Calu3 (cell line): ENCODE measurements around the gene PRXL2A. TPM values are rescaled to one million over a fixed set of nuclear protein-coding genes. Genes with fewer than 3 reads are reported as not detected.

ENCODE experiments used
- BruUV-seq: library from RNA; stranded (reverse); fragments of 400-500 nt; replicated peaks from 2 replicates; lab custom pipeline; 2021; lab: Mats Ljungman, UMichigan
- CTCF ChIA-PET: fragments of 300-600 bp; sonication (Branson Sonifier 250); formaldehyde crosslinking; loops from one replicate; lab custom pipeline; 2022; ENCODE audit warnings: antibody characterized with exemption; lab: Charles Lee
- DNase-seq: peaks from one replicate; pipeline ENCODE4 v3.0.0; 2022
- H3K27ac Mint-ChIP-seq: one replicate; pipeline ENCODE4 v1.8.0; 2022; ENCODE audit warnings: mixed read lengths; ENCODE audit not compliant: unreplicated experiment
- H3K27me3 Mint-ChIP-seq: one replicate; pipeline ENCODE4 v1.8.0; 2022; ENCODE audit warnings: mixed read lengths; ENCODE audit not compliant: unreplicated experiment
- H3K36me3 Mint-ChIP-seq: one replicate; pipeline ENCODE4 v1.8.0; 2022; ENCODE audit warnings: mild to moderate bottlenecking, moderate library complexity, mixed read lengths; ENCODE audit not compliant: insufficient read depth, unreplicated experiment
- H3K4me1 Mint-ChIP-seq: one replicate; pipeline ENCODE4 v1.8.0; 2022; ENCODE audit warnings: mild to moderate bottlenecking, low read depth, mixed read lengths; ENCODE audit not compliant: unreplicated experiment
- H3K4me3 Mint-ChIP-seq: one replicate; pipeline ENCODE4 v1.8.0; 2022; ENCODE audit warnings: mild to moderate bottlenecking, low read depth, moderate library complexity, mixed read lengths; ENCODE audit not compliant: unreplicated experiment
- H3K9me3 Mint-ChIP-seq: one replicate; pipeline ENCODE4 v1.8.0; 2022; ENCODE audit warnings: low read depth, mixed read lengths; ENCODE audit not compliant: unreplicated experiment
- CTCF ChIP-seq: fragments of 200-600 bp; IDR thresholded peaks from one replicate; pipeline ENCODE4 v1.8.0; 2022; ENCODE audit warnings: antibody characterized with exemption; ENCODE audit not compliant: unreplicated experiment
- intact Hi-C: fragments of 100-400 bp; cut with micrococcal nuclease; formaldehyde crosslinking; loops from one replicate; pipeline ENCODE4 v1.10.0; 2022; ENCODE audit not compliant: unreplicated experiment
- total RNA-seq: library from RNA; stranded (reverse); gene quantifications from 2 replicates; pipeline ENCODE4 v1.2.3, GENCODE V29; 2022

Gene PRXL2A
- total RNA-seq, 1 experiment from 2014 or later, result 67.2 TPM

DNA sequence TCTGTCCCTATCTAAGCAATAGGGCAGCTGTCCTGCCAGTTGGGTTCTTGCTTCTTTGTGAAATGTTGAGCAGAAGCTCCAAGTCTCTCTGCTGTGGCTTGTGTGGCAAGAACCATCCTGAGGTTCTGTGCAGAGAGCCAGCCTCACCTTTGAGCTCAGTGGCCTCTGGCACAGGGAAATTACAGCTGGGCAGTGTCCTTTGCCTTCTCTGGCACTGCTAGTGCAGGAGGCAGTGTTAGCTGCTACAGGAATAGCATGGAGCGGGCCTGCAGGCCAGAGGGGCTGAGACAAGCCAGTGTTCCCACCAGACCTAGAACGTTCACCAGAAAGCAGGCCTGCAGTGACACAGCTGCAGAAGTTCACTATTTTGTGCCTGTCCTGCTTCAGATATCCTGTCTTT lies 1.8 kb downstream of the PRXL2A start:
- intact Hi-C loops, result no loop called here
- peaks cover 23% of the 10 kb centered on the region for H3K36me3 Mint-ChIP-seq
- no peak overlapping the region for H3K4me3 Mint-ChIP-seq
- no peak overlapping the region for H3K27ac Mint-ChIP-seq
- H3K9me3 Mint-ChIP-seq, result no peaks in the 10 kb centered on the region
- H3K4me1 Mint-ChIP-seq, result peaks cover 46% of the 10 kb centered on the region
- TF ChIP-seq CTCF, result no peak
- no peak for DNase-seq
- CTCF ChIA-PET, result interaction anchor here (1.8 to 2.3 kb wide), 2 partner anchors 10 to 95 kb away, joined by 6 to 7 read pairs; no protein-coding TSS in a partner anchor
- H3K27me3 Mint-ChIP-seq, result no peaks in the 10 kb centered on the region
- no TSS peak for BruUV-seq

GRCh38 chr10:80410578-80411145 lies 2.3 kb downstream of the PRXL2A start:
- BruUV-seq, result no TSS peak
- CTCF ChIA-PET, result interaction anchor here (0.6 to 2.3 kb wide), 5 partner anchors 10 to 167 kb away, joined by 3 to 7 read pairs (median 5); no protein-coding TSS in a partner anchor
- DNase-seq, result no peak
- H3K36me3 Mint-ChIP-seq, result peaks cover 23% of the 10 kb centered on the region
- H3K9me3 Mint-ChIP-seq, result no peaks in the 10 kb centered on the region
- peaks cover 50% of the 10 kb centered on the region for H3K4me1 Mint-ChIP-seq
- no peak overlapping the region for H3K4me3 Mint-ChIP-seq
- H3K27me3 Mint-ChIP-seq, result no peaks in the 10 kb centered on the region
- no peak for TF ChIP-seq CTCF
- H3K27ac Mint-ChIP-seq, result no peak overlapping the region
- intact Hi-C loops, result no loop called here

DNA sequence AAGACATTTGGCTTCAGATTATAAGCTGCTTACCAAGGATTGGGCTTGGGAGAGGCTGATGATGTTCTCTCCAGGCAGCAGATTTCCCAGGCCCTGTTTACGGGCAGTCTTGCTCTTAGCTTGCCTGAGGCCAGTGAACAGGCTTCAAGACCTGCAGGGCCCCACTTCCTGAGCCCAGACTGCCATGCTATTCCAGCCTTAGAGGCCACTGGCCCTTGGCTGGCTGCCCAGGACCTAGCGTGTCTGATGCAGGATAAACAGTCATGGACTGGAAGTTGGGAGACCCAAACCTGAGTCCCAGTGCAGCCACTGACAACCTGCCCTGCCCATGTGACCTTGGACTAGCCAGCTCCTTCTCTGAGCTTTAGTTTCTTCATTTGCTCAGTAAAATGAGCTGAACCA lies 2.9 kb downstream of the PRXL2A start:
- BruUV-seq, result no TSS peak
- H3K9me3 Mint-ChIP-seq, result no peaks in the 10 kb centered on the region
- no peaks in the 10 kb centered on the region for H3K27me3 Mint-ChIP-seq
- no peak overlapping the region for H3K27ac Mint-ChIP-seq
- peak; percentile 28 for DNase-seq
- CTCF ChIA-PET, result interaction anchor here (0.6 to 1.8 kb wide), 6 partner anchors 9 to 166 kb away, joined by 3 to 7 read pairs (median 3); no protein-coding TSS in a partner anchor
- no peak overlapping the region for H3K4me3 Mint-ChIP-seq
- intact Hi-C loops, result no loop called here
- peaks cover 56% of the 10 kb centered on the region for H3K4me1 Mint-ChIP-seq
- TF ChIP-seq CTCF, result no peak
- peaks cover 23% of the 10 kb centered on the region for H3K36me3 Mint-ChIP-seq

DNA sequence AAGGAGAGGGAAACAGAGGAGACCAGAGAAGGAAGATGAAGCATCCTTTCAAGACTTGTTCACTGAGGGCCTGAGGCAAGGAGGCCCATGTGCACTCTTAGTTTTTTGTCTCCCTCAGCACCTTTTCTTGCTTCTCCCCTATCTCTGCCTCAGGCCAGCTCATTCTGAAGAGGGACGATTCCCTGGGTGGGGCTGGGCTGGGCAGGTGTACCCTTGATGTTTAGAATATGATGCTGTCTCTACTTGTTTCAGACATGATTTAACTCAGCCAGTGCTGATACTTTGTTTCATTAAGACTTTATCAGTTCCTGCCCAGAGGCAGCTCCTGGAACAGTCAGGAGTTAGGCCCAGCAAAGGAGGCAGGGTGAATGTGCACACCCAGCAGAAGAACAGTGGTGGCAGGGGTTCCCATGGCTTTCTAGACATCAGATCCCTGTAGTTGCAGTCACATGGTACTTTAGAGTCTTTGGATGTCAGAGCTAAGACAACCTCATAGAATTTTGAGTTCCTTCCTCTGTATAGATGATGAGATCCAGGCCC lies 3.4 kb downstream of the PRXL2A start:
- no TSS peak for BruUV-seq
- CTCF ChIA-PET, result interaction anchor here (0.6 to 1.8 kb wide), 6 partner anchors 9 to 165 kb away, joined by 3 to 7 read pairs (median 3); no protein-coding TSS in a partner anchor
- no peaks in the 10 kb centered on the region for H3K27me3 Mint-ChIP-seq
- DNase-seq, result no peak
- peaks cover 60% of the 10 kb centered on the region for H3K4me1 Mint-ChIP-seq
- TF ChIP-seq CTCF, result no peak
- no peaks in the 10 kb centered on the region for H3K9me3 Mint-ChIP-seq
- intact Hi-C loops, result no loop called here
- peaks cover 23% of the 10 kb centered on the region for H3K36me3 Mint-ChIP-seq
- no peak overlapping the region for H3K4me3 Mint-ChIP-seq
- no peak overlapping the region for H3K27ac Mint-ChIP-seq
